IMR-90 (cell line): Measurements from ENCODE around the gene ETF1.

Experiments used
- CEBPB ChIP-seq: IDR thresholded peaks from 2 replicates; pipeline ENCODE4 v1.6.1; 2012; ENCODE audit warnings: low read depth, low read length, improper control_type of control experiment
- CHD1 ChIP-seq: IDR thresholded peaks from 2 replicates; pipeline ENCODE4 v1.6.1; 2012; ENCODE audit warnings: low read depth, low read length, improper control_type of control experiment
- FOS ChIP-seq: fragments of 150-350 bp; IDR thresholded peaks from 2 replicates; pipeline ENCODE4 v1.6.1; 2016; ENCODE audit warnings: low read depth, low read length
- POLR2A ChIP-seq: IDR thresholded peaks from 2 replicates; pipeline ENCODE4 v1.6.1; 2012; ENCODE audit warnings: mild to moderate bottlenecking, low read depth, low read length
- RCOR1 ChIP-seq: IDR thresholded peaks from 2 replicates; pipeline ENCODE4 v1.6.1; 2012; ENCODE audit warnings: mild to moderate bottlenecking, low read length, improper control_type of control experiment; ENCODE audit not compliant: insufficient replicate concordance
- RFX5 ChIP-seq: IDR thresholded peaks from 2 replicates; pipeline ENCODE4 v1.8.0; 2012; ENCODE audit warnings: low read depth, mild to moderate bottlenecking, low read length, moderate library complexity
- TF ChIP-seq, protein P1 (sequence below): conservative IDR thresholded peaks from 2 replicates; pipeline ENCODE4 v1.5.1; 2012; ENCODE audit warnings: mild to moderate bottlenecking, low read depth, low read length, improper control_type of control experiment
- TF ChIP-seq, protein P2 (sequence below): fragments of 150-350 bp; IDR thresholded peaks from 2 replicates; pipeline ENCODE4 v1.6.1; 2016; ENCODE audit warnings: low read depth, mild to moderate bottlenecking, low read length, moderate library complexity, borderline replicate concordance

DNA sequence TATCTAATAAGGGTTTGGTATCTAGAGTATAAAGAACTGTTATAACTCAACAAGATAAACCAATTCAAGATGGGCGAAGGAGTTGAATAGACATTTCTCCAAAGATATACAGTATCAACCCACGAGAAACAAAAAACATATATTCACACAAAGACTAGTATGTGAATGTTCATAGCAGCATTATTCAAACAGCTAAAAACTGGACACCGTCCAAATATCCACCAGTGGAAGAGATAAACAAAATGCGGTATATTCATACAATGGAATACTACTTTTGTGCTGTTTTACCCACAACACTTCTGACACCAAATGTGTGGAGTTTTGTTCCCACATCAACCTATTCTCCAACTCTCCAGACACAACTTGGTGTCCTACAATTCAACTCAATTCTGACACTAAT is 44.7 kb downstream of the ETF1 start:
- TF ChIP-seq, protein P1, sequence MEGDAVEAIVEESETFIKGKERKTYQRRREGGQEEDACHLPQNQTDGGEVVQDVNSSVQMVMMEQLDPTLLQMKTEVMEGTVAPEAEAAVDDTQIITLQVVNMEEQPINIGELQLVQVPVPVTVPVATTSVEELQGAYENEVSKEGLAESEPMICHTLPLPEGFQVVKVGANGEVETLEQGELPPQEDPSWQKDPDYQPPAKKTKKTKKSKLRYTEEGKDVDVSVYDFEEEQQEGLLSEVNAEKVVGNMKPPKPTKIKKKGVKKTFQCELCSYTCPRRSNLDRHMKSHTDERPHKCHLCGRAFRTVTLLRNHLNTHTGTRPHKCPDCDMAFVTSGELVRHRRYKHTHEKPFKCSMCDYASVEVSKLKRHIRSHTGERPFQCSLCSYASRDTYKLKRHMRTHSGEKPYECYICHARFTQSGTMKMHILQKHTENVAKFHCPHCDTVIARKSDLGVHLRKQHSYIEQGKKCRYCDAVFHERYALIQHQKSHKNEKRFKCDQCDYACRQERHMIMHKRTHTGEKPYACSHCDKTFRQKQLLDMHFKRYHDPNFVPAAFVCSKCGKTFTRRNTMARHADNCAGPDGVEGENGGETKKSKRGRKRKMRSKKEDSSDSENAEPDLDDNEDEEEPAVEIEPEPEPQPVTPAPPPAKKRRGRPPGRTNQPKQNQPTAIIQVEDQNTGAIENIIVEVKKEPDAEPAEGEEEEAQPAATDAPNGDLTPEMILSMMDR: no peak
- TF ChIP-seq POLR2A (no peak), RFX5 (no peak), CEBPB (no peak), FOS (no peak), CHD1 (no peak), RCOR1 (no peak)
- TF ChIP-seq, protein P2, sequence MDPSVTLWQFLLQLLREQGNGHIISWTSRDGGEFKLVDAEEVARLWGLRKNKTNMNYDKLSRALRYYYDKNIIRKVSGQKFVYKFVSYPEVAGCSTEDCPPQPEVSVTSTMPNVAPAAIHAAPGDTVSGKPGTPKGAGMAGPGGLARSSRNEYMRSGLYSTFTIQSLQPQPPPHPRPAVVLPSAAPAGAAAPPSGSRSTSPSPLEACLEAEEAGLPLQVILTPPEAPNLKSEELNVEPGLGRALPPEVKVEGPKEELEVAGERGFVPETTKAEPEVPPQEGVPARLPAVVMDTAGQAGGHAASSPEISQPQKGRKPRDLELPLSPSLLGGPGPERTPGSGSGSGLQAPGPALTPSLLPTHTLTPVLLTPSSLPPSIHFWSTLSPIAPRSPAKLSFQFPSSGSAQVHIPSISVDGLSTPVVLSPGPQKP: no peak
